WI38 (cell line): ENCODE results near the gene PRKAR1B.

Experiments used
- H3K4me3 ChIP-seq: 2 replicates; pipeline ENCODE4 v1.5.1; 2011; ENCODE audit warnings: low read depth, mild to moderate bottlenecking, control low read depth, low read length
- CTCF ChIP-seq: IDR thresholded peaks from 2 replicates; pipeline ENCODE4 v1.5.1; 2012; ENCODE audit warnings: low read depth, mild to moderate bottlenecking, control low read depth, low read length

Gene PRKAR1B

GRCh38 chr7:628826-629225 is 98.3 kb downstream of the PRKAR1B start:
- no peak overlapping the region for H3K4me3 ChIP-seq
- no peak for TF ChIP-seq CTCF

- no peak overlapping the region for H3K4me3 ChIP-seq
- TF ChIP-seq CTCF: no peak
These were observed 98.7 kb downstream of the PRKAR1B start for GRCh38 chr7:628402-628763.

- H3K4me3 ChIP-seq: no peak overlapping the region
- TF ChIP-seq CTCF: no peak
These were observed 99.2 kb downstream of the PRKAR1B start for GRCh38 chr7:627661-628401.

GRCh38 chr7:625376-625971 is 101.6 kb downstream of the PRKAR1B start:
- TF ChIP-seq CTCF: no peak
- H3K4me3 ChIP-seq: no peak overlapping the region

- no peak overlapping the region for H3K4me3 ChIP-seq
- no peak for TF ChIP-seq CTCF
These were observed 103.6 kb downstream of the PRKAR1B start for GRCh38 chr7:623464-623863.

- no peak overlapping the region for H3K4me3 ChIP-seq
These were observed 105.4 kb downstream of the PRKAR1B start for GRCh38 chr7:621572-622285.

More at GRCh38 chr7:621572-622285, 105.4 kb downstream of the PRKAR1B start:
- no peak for TF ChIP-seq CTCF
